ENCODE data around the gene MEST.
"Not testable (repeated sequence)": the region's sequence is repeated elsewhere in the genome, so short reads cannot be mapped to it uniquely, and the experiment has no call there.

Gene MEST

GRCh38 chr7:130527752-130528355, 36.0 kb downstream of the MEST start:
- not testable (repeated sequence) for DNase-seq

GRCh38 chr7:130529417-130529816, 37.5 kb downstream of the MEST start:
- DNase-seq = no peak

GRCh38 chr7:130537894-130538293, 46.0 kb downstream of the MEST start:
- not testable (repeated sequence) for DNase-seq

- DNase-seq = not testable (repeated sequence)
Measured at GRCh38 chr7:130541287-130541686, 49.4 kb downstream of the MEST start.

GRCh38 chr7:130542297-130542696, 50.4 kb downstream of the MEST start:
- not testable (repeated sequence) for DNase-seq

- DNase-seq = no peak
Measured at GRCh38 chr7:130543487-130544010, 51.7 kb downstream of the MEST start.

GRCh38 chr7:130544356-130544755, 52.5 kb downstream of the MEST start:
- no peak for DNase-seq

- no peak for DNase-seq
Measured at GRCh38 chr7:130553398-130554029, 61.6 kb downstream of the MEST start.

GRCh38 chr7:130554481-130554880, 62.6 kb downstream of the MEST start:
- DNase-seq = no peak
